Smooth muscle cell of the brain vasculature (primary cell): Measurements from ENCODE around the gene RPTOR.
A peak's percentile ranks its signal among the peaks of the same experiment; 100 is the strongest.
"Not testable (repeated sequence)": the region's sequence is repeated elsewhere in the genome, so short reads cannot be mapped to it uniquely, and the experiment has no call there.

Experiments
- DNase-seq: peaks from one replicate; pipeline ENCODE4 v3.0.0-alpha.2; 2012; ENCODE audit warnings: low read depth, low spot score

Gene RPTOR

GRCh38 chr17:80545499-80545826 lies 825 bp downstream of the RPTOR start:
- DNase-seq, result no peak

- no peak for DNase-seq
Observed at GRCh38 chr17:80546267-80546666, 1.6 kb downstream of the RPTOR start.

- DNase-seq, result no peak
Observed at GRCh38 chr17:80552523-80552922, 7.9 kb downstream of the RPTOR start.

DNA sequence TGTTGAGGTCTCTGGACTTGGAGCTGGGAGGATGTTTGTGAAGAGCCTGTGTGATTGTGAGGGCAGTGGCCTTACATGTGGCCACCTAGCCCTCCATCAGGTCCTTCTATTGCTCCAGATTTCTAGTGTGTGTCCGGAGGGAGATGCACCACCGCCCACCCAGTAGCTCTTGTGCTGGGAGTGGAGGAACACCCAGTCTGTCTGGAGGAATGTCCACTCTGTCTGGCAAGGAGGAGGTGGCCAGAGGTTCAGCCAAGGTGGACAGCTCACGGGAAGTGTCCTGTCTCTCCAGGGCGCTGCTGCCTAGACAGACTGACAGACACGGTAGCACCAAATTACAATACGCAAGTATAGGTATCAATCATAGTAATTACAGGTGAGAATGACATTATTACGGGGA lies 10.6 kb downstream of the RPTOR start:
- no peak for DNase-seq

- DNase-seq, result no peak
Observed at GRCh38 chr17:80558046-80558445, 13.4 kb downstream of the RPTOR start.

DNA sequence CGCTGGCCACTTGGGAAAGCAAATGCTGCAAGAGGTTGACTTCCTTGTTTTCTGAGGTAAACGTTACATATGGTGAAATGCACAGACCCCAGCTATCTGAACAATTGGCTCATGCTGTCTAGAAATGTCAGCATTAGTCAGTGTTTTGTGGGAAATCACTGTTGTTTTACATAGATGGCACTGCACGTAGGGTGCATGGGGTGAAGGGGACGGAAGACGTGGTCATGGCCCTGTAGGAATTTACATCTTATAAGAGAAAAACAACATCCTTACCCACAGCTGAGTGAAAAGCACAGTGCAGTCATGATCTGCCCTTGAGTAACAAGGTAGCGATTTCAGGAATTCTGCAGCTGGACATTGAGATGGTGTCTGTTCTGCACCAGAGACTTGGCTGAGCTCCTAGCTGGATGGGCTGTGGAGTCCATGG lies 15.2 kb downstream of the RPTOR start:
- DNase-seq, result peak; percentile 59

DNA sequence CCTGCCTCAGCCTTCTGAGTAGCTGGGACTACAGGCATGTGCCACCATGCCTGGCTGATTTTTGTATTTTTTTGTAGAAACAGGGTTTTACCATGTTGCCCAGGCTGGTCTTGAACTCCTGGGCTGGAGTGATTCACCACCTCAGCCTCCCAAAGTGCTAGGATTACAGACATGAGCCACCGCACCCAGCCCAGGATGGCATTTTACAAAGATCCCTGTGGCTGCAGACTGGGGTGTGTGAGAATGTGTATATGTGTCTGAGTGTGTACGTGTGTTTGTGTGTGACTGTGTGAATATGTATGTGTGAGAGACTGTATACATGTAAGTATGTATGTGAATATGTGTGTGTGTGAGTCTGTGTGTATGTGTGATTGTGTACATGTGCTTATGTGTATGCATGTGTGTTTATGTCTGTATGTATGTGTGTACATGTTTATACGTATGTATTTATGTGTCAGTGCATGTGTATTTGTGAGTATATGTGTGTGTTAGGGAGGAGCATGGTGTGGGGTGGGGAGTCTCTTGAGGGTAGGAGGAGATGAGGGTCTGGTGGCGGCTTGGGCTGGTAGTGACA lies 17.0 kb downstream of the RPTOR start:
- no peak for DNase-seq

DNA sequence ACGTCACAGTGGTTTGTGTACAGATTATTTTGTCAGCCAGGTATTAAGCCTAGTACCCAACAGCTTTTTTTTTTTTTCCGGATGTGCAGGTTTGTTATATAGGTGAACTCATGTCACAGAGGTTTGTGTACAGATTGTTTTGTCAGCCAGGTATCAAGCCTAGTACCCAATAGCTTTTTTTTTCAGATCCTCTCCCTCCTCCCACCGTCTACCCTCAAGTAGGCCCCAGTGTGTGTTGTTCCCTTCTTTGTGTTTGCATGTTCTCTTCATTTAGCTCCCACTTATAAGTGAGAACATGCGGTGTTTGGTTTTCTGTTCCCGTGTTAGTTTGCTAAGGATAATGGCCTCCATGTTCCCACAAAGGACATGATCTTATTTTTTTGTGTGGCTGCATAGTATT lies 19.9 kb downstream of the RPTOR start:
- DNase-seq, result no peak

DNA sequence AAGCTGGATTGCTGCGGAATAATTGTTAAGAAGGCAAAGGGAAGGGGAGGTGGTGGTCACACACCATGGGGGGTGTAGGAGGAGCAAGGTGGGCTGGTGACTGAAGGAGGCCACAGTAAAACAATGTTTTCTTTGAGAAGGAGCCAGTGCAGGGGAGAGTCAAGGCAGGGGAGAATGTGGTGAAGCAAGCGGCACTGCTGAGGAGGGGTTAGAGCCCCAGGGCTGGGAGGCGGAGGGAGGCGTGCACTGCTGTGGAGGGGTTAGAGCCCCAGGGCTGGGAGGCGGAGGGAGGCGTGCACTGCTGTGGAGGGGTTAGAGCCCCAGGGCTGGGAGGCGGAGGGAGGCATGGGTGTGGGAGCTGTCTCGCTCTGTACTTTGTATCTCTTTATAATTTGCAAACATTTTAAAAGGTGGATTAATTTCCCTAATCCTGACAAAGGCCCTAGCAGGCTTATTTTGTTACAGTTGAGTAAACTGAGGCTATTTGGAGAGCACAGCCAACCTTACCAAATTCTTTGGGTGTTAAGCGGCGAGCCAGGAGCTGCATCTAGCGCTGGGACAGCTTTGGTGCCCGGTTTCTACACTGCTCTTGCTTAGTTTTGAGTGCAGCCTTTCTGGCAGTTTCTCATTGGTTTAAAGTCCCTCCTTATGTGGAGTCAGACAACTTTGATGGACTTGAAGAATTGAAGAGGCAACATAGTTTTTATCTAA lies 20.9 kb downstream of the RPTOR start:
- no peak for DNase-seq

GRCh38 chr17:80566054-80566400 lies 21.4 kb downstream of the RPTOR start:
- DNase-seq, result no peak

DNA sequence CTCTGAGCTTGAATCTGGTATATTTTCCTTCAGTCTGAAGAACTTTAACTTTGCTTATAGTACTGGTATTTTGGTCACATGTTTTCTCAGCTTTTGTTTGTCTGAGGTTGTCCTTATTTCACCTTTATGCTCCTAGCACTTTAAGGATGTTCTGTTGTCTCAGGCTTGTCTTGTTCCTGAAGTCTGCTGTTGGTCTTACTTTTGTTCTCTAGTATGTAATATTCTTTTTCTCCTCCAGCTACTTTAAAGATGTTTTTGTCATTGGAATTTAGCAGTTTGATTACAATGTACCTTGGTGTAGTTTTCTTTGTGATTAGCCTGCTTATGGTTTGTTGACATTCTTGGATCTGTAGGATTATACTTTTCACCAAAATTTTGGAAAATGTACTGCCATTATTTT lies 23.6 kb downstream of the RPTOR start:
- DNase-seq, result no peak

DNA sequence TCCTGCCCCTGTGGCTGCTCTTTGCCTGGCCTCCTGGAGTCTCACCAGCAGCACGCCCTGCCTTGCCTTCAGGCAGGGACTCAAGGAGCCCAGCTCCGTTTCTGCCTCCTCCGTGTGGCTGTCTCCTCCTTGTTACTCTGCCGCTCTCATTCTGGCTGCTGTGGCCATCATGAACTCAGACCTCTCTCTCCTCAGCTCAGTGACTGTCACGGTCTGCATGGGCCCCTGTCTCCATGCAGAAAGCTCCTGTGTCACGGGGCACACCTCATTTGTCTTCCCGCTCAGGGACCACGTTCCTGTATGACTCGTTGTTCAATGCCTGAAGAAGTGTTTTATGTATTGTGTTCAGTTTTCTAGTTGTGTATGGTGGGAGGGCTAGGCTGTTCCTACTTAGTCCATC lies 25.3 kb downstream of the RPTOR start:
- no peak for DNase-seq

DNA sequence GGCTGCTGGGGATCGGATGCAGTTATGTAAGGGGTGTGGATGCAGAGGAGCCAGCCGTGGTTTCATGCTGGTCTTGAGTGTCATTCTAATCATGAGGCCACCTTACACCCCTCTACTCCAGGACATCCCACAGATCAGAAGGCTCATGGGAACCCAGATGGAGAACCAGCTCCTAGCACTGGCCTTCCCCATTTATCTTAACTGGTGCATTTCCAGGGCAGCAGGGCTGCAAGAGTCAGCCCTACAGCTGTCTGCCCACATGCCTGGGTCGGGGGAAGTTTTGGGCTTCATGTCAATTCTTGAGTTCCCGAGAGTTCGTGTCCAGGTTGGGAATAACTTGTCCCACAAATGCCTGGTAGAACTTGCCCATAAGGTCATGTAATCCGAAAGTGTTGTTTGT lies 29.1 kb downstream of the RPTOR start:
- no peak for DNase-seq

- DNase-seq, result no peak
Observed at GRCh38 chr17:80574496-80574895, 29.9 kb downstream of the RPTOR start.

DNA sequence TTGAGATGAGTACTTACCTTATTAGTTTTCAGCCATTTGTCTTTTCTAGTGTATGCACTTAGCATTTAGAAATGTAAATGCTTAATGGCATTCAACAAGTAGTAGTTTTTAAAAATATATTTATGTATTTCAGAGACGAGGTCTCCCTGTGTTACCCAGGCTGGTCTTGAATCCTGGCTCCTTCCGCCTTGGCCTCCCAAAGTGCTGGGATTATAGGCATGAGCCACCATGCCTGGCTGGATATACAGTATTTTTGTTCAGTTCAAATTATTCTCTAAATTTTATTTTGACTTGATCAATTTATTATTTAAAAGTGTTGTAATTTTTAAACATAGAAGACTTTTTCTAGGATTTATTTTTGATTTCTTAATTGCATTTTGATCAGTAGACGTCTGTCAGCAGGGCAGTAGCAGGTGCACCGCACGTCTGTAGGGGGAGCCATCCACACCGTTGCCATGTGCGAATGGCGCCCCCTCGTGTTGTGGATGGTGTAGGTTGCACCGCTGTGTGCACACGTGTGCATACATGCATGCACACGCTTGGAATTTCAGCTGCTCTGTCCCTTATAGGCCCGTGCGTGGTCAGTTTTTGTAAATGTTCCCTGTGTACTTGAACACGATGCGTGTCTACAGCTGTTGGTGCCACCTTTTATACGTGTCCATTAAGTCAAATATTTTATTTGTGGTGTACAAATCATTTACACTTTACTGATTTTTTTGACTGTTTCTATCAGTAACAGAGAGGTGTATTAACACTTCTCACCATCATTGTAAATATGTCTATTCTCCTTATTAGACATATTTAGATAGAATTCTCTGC lies 30.6 kb downstream of the RPTOR start:
- DNase-seq, result peak; percentile 76

GRCh38 chr17:80577876-80578570 lies 33.4 kb downstream of the RPTOR start:
- DNase-seq, result no peak

GRCh38 chr17:80578668-80579388 lies 34.2 kb downstream of the RPTOR start:
- not testable (repeated sequence) for DNase-seq

GRCh38 chr17:80582165-80582564 lies 37.5 kb downstream of the RPTOR start:
- no peak for DNase-seq

DNA sequence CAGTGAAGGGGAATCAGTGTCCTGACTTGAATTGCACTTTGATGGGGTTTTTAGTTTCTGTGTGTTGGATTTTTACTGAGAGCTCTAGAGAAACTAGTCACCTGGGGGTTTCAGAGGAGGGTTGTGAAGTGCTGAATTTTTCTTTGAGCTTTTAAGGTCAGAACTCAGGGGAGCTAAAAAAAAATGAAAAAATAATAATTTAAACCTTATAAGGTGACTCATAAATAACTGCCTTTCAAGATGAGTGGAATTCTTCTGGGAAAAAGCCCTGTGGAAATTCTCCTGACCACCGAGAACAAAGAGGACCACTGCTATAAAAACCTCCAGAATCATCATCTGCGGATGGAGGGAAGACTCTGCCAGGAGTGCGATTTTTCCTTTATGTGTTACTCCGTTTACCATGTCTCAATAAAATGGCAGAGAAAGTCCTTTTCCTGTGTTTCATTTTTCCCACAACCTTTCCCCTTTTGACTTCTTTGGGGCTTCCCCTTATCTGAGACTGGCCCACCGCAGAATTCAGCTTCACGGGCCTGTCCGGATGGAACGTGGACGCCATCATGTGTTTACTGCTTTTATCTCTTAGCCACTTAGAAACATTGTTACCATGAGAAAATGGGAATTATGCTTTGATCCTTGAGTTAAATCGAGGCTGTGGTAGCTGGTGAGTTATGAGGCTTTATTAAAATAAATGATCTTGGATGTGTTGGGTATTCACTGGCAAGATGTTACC lies 39.7 kb downstream of the RPTOR start:
- no peak for DNase-seq

DNA sequence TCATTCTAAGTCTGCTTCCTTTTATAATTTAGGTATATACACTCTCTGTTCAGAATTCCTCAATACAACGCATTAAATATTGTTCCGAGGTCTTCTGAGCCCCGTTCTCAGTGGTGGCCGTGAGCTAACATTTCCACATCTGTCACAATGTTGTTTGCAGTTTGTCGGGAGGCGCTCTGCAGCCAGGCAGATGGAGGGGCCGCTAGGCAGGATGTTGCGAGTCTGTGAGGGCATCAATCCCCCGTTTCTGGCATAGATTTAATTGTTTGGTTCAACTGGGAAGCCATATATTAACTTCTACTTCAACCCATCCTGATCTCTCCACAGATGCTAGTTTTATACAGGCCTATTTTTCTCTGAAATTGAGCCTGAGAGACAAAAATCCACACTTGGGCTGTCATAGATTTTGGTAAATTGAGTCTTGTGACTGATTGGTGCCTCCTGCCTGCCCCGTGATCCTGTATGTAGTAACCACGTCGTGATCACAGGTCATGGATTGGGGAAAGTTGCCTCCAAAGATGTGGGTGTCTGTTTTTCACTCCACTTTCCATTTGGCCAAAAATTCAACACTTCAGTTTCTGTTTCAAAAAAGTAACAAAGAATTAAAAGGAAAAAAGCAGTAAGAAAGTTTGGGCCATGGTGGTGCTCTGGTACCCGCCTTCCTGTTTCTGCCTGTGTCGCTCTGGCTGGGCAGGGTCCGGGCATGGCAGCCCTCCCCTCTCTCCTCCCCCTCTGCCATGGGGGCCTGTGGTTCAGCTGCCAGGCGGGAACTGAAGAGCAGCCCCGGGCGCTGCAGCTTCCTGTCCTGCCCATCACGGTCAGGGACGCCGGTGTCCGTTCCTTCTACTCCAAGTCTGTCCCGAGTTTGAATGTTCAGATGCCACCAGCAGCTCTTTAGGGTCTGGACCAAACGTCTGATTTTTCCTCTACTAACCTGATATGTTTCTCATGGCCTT lies 41.5 kb downstream of the RPTOR start:
- no peak for DNase-seq
